GM12878 (cell line): ENCODE results near the gene FBXL7. TPM values are rescaled to one million over a fixed set of nuclear protein-coding genes. Genes with fewer than 3 reads are reported as not detected.

Source experiments
- ATAC-seq: fragments of 200-7000 bp; cut with Tn5 transposase; 3 replicates; pipeline ENCODE4 v1.9.1; 2020; ENCODE audit warnings: mild to moderate bottlenecking, moderate library complexity
- BruUV-seq: library from RNA; stranded (reverse); fragments of 400-500 nt; replicated peaks from 2 replicates; lab custom pipeline; 2021; lab: Mats Ljungman, UMichigan
- CTCF ChIA-PET: fragments of 300-600 bp; sonication (Branson Sonifier 250); formaldehyde crosslinking; extraction: SDS; loops from one replicate; lab custom pipeline; 2021; ENCODE audit warnings: inconsistent platforms; lab: Yijun Ruan, JAX
- POLR2A ChIA-PET: fragments of 350-600 bp; formaldehyde crosslinking; extraction: SDS; loops from one replicate; lab custom pipeline; 2021; ENCODE audit warnings: inconsistent platforms; lab: Charles Lee
- RAD21 ChIA-PET: fragments of 300-600 bp; sonication (Branson Sonifier 250); formaldehyde crosslinking; loops from one replicate; lab custom pipeline; 2023; ENCODE audit warnings: antibody characterized with exemption; ENCODE audit not compliant: unreplicated experiment; lab: Charles Lee
- SMC1A ChIA-PET: fragments of 300-600 bp; sonication (Branson Sonifier 250); formaldehyde crosslinking; loops from one replicate; lab custom pipeline; 2023; ENCODE audit not compliant: unreplicated experiment, uncharacterized antibody; lab: Charles Lee
- DNase-seq: peaks from one replicate; pipeline ENCODE4 v3.0.0-alpha.2; 2011; ENCODE audit warnings: low read depth, low spot score
- FAIRE-seq: peaks from 3 replicates; lab custom pipeline; 2011; peaks lifted over from hg19 to GRCh38; lab: Jason Lieb, UNC
- H2AFZ ChIP-seq: 2 replicates; pipeline ENCODE4 v1.6.0; 2011; ENCODE audit warnings: low read depth, low read length, control low read depth; ENCODE audit not compliant: control insufficient read depth
- H3K27ac ChIP-seq: 2 replicates; pipeline ENCODE4 v1.5.1; 2011; ENCODE audit warnings: control low read depth; ENCODE audit not compliant: control insufficient read depth, insufficient read depth
- H3K27me3 ChIP-seq, 2 experiments: replicated peaks in 1 of 2; 2 replicates each; pipeline versions ENCODE4 v1.6.0 to v1.6.1; 2011; ENCODE audit warnings: low read length in 1 of 2; ENCODE audit not compliant: control insufficient read depth in 2 of 2, insufficient read depth in 2 of 2
- H3K36me3 ChIP-seq, 2 experiments: 2 replicates each; pipeline ENCODE4 v1.5.1; 2011; ENCODE audit warnings: low read length in 1 of 2; ENCODE audit not compliant: control insufficient read depth in 2 of 2, insufficient read depth in 2 of 2
- H3K4me1 ChIP-seq: 2 replicates; pipeline ENCODE4 v1.6.1; 2011; ENCODE audit warnings: mild to moderate bottlenecking, low read length, moderate library complexity, mixed read lengths; ENCODE audit not compliant: control insufficient read depth, insufficient read depth
- H3K4me2 ChIP-seq: 2 replicates; pipeline ENCODE4 v1.6.0; 2011; ENCODE audit warnings: control low read depth; ENCODE audit not compliant: control insufficient read depth, insufficient read depth
- H3K4me3 ChIP-seq: fragments of 200-600 bp; sonication (generic); 2 replicates; pipeline ENCODE4 v1.5.1; 2016
- H3K79me2 ChIP-seq: 2 replicates; pipeline ENCODE4 v1.6.0; 2011; ENCODE audit warnings: low read length; ENCODE audit not compliant: control insufficient read depth, insufficient read depth
- H3K9ac ChIP-seq: 2 replicates; pipeline ENCODE4 v1.8.0; 2011; ENCODE audit warnings: low read length, control low read depth, mixed read lengths; ENCODE audit not compliant: control insufficient read depth, insufficient read depth
- H3K9me3 ChIP-seq: replicated peaks from 3 replicates; pipeline ENCODE4 v1.5.1; 2011; ENCODE audit warnings: mild to moderate bottlenecking, low read length; ENCODE audit not compliant: control insufficient read depth, insufficient read depth
- H4K20me1 ChIP-seq: 2 replicates; pipeline ENCODE4 v1.6.0; 2011; ENCODE audit not compliant: control insufficient read depth, insufficient read depth
- CHD2 ChIP-seq: IDR thresholded peaks from 2 replicates; pipeline ENCODE4 v1.6.1; 2011; ENCODE audit warnings: low read depth, low read length, improper control_type of control experiment, borderline replicate concordance
- CUX1 ChIP-seq: IDR thresholded peaks from 2 replicates; pipeline ENCODE4 v1.6.1; 2012; ENCODE audit warnings: improper control_type of control experiment, low read depth, low read length; ENCODE audit not compliant: insufficient replicate concordance
- NFYA ChIP-seq: IDR thresholded peaks from 2 replicates; pipeline ENCODE4 v1.6.1; 2011; ENCODE audit warnings: low read depth, mild to moderate bottlenecking, low read length, improper control_type of control experiment, borderline replicate concordance
- WGBS: methylation state at CpG from one replicate; pipeline ENCODE4 v1.1.6; 2016; ENCODE audit warnings: low lambda C conversion rate; ENCODE audit not compliant: insufficient replicate concordance, insufficient coverage; ENCODE audit errors: missing lambda C conversion rate; 5-methylcytosine and 5-hydroxymethylcytosine counted together
- in situ Hi-C: fragments of 300-500 bp; cut with MboI; formaldehyde crosslinking; loops from 9 replicates; pipeline ENCODE4 v1.14.3; 2018; ENCODE audit warnings: mixed read lengths
- intact Hi-C: fragments of 100-400 bp; cut with micrococcal nuclease; formaldehyde crosslinking; loops from one replicate; pipeline ENCODE4 v1.14.2; 2022; ENCODE audit not compliant: unreplicated experiment
- polyA plus RNA-seq, 11 experiments: library from polyadenylated mRNA; depleted of rRNA in 4 of 11; unstranded in 6 of 11; stranded (reverse) in 5 of 11; fragments of >200 nt; fragmentation: Nextera tagmentation in 4 of 11; fragmentation: Illumina TruSeq in 1 of 11; extraction: Ambion mirVana in 4 of 11; extraction: Trizol in 1 of 11; gene quantifications; 1 replicate in 1 of 11; 2 replicates in 10 of 11; pipeline versions ENCODE4 v1.2.1 to v1.2.3, GENCODE V29; 2011 to 2016; ENCODE audit warnings: inconsistent platforms in 2 of 11, missing spikeins in 2 of 11, low read depth in 1 of 11
- total RNA-seq, 4 experiments: library from RNA; depleted of rRNA in 3 of 4; stranded (reverse); fragments of >200 nt in 3 of 4; fragmentation: Illumina TruSeq in 1 of 4; extraction: Trizol in 1 of 4; gene quantifications; 2 replicates each; pipeline versions ENCODE4 v1.2.1 to v1.2.3, GENCODE V29; 2013 to 2021
- TF ChIP-seq, protein P1 (sequence below): IDR thresholded peaks from 2 replicates; pipeline ENCODE4 v1.6.1; 2012; ENCODE audit warnings: low read depth, low read length, improper control_type of control experiment

The FBXL7 gene
- total and polyA plus RNA-seq, 10 of the 15 experiments (the other 5 are each of a cell fraction or from before 2014, with no cell fraction given): 0.03 to 0.44 (median 0.16) TPM

DNA sequence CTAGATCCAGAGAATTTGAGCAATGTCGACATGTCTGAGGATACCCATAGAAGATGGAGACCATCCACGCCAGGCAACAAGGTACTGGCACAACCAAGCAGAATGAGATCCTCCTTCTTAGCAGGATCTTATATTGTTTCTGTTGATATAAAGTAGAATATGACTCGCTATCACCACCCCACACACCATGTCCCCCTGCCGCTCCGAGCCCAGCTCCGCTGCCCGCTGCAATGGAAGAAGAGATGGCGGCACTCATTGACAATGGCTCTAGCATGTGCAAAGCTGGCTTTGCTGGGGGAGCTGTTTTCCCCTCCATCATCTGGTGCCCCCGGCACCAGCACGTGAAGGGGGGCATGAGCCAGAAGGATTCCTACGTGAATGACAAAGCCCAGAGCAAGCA lies 49.5 kb upstream of the FBXL7 start:
- no peaks in the 10 kb centered on the region for H3K9me3 ChIP-seq
- no peak overlapping the region for H3K9ac ChIP-seq
- no peak for FAIRE-seq
- no peaks in the 10 kb centered on the region for H3K36me3 ChIP-seq
- SMC1A ChIA-PET: no interaction called here
- POLR2A ChIA-PET: no interaction called here
- ATAC-seq: no peak
- H3K27me3 ChIP-seq: no peaks in the 10 kb centered on the region
- in situ Hi-C loops: no loop called here
- WGBS: 41% methylated on average over 11 of the region's 11 CpGs
- H2AFZ ChIP-seq: no peak overlapping the region
- H3K79me2 ChIP-seq: no peaks in the 10 kb centered on the region
- no peaks in the 10 kb centered on the region for H4K20me1 ChIP-seq
- H3K4me2 ChIP-seq: no peak overlapping the region
- intact Hi-C loops: no loop called here
- H3K4me1 ChIP-seq: no peaks in the 10 kb centered on the region
- TF ChIP-seq NFYA: no peak
- TF ChIP-seq CUX1: no peak
- TF ChIP-seq, protein P1, sequence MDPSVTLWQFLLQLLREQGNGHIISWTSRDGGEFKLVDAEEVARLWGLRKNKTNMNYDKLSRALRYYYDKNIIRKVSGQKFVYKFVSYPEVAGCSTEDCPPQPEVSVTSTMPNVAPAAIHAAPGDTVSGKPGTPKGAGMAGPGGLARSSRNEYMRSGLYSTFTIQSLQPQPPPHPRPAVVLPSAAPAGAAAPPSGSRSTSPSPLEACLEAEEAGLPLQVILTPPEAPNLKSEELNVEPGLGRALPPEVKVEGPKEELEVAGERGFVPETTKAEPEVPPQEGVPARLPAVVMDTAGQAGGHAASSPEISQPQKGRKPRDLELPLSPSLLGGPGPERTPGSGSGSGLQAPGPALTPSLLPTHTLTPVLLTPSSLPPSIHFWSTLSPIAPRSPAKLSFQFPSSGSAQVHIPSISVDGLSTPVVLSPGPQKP: no peak
- TF ChIP-seq CHD2: no peak
- TF ChIP-seq, all 136 proteins: peak for 0
- H3K27ac ChIP-seq: no peak overlapping the region
- no peak for DNase-seq
- CTCF ChIA-PET: no interaction called here
- no TSS peak for BruUV-seq
- no peak overlapping the region for H3K4me3 ChIP-seq
- RAD21 ChIA-PET: no interaction called here
